Large intestine (tissue), 3 donors: Measurements from ENCODE around the gene C1QL4. TPM values are rescaled to one million over a fixed set of nuclear protein-coding genes. Genes with fewer than 3 reads are reported as not detected.
A peak's percentile ranks its signal among the peaks of the same experiment; 100 is the strongest.

Experiments
- DNase-seq, 2 donors: peaks; one replicate each; pipeline versions ENCODE4 v3.0.0 to v3.0.0-alpha.2; 2013
- H3K27ac ChIP-seq: one replicate; pipeline ENCODE4 v1.5.1; 2013; ENCODE audit warnings: low read length
- H3K27me3 ChIP-seq: 2 replicates; pipeline ENCODE4 v1.6.1; 2013; ENCODE audit warnings: low read length; ENCODE audit not compliant: control insufficient read depth, insufficient read depth
- H3K36me3 ChIP-seq: 2 replicates; pipeline ENCODE4 v1.6.1; 2013; ENCODE audit warnings: low read length; ENCODE audit not compliant: control insufficient read depth, insufficient read depth
- H3K4me1 ChIP-seq: one replicate; pipeline ENCODE4 v1.6.1; 2013; ENCODE audit warnings: low read length; ENCODE audit not compliant: control insufficient read depth, insufficient read depth
- H3K4me3 ChIP-seq: one replicate; pipeline ENCODE4 v1.5.1; 2013; ENCODE audit warnings: low read length
- H3K9me3 ChIP-seq: one replicate; pipeline ENCODE4 v1.6.1; 2013; ENCODE audit warnings: mild to moderate bottlenecking, low read depth, low read length, moderate library complexity; ENCODE audit not compliant: control insufficient read depth
- WGBS: methylation state at CpG from one replicate; pipeline ENCODE4 v1.1.5; 2013; ENCODE audit warnings: low lambda C conversion rate; ENCODE audit not compliant: insufficient coverage; 5-methylcytosine and 5-hydroxymethylcytosine counted together
- polyA plus RNA-seq: library from polyadenylated mRNA; unstranded; fragments of 120-200 nt; gene quantifications from one replicate; pipeline ENCODE4 v1.2.1, GENCODE V29; 2013

C1QL4 gene
- polyA plus RNA-seq, 1 donor = 0.01 TPM

- Histone ChIP-seq H3K4me1 (peaks cover 10% of the 10 kb centered on the region), H3K27me3 (peaks cover 49% of the 10 kb centered on the region), H3K4me3 (no peak overlapping the region), H3K9me3 (peaks cover 5% of the 10 kb centered on the region), H3K36me3 (no peaks in the 10 kb centered on the region), H3K27ac (no peak overlapping the region)
- 53% methylated on average over 4 of the region's 4 CpGs for WGBS
- no peak for DNase-seq
Observed at GRCh38 chr12:49301760-49302159, 35.2 kb downstream of the C1QL4 start.

- WGBS = 29% methylated on average over 1 of the region's 6 CpGs
- Histone ChIP-seq H3K4me3 (no peak overlapping the region), H3K27ac (no peak overlapping the region), H3K9me3 (peaks cover 20% of the 10 kb centered on the region), H3K36me3 (no peaks in the 10 kb centered on the region), H3K4me1 (peaks cover 18% of the 10 kb centered on the region), H3K27me3 (peaks cover 71% of the 10 kb centered on the region)
- DNase-seq = no peak
Observed at GRCh38 chr12:49298160-49298559, 38.8 kb downstream of the C1QL4 start.

GRCh38 chr12:49297695-49298060 lies 39.3 kb downstream of the C1QL4 start:
- WGBS = no CpG with 5 or more reads among the region's 8 CpGs
- H3K27me3 ChIP-seq = peaks cover 71% of the 10 kb centered on the region

GRCh38 chr12:49296836-49297694 lies 39.9 kb downstream of the C1QL4 start:
- H3K36me3 ChIP-seq = no peaks in the 10 kb centered on the region
- peaks cover 20% of the 10 kb centered on the region for H3K9me3 ChIP-seq
- 0% methylated on average over 5 of the region's 77 CpGs for WGBS
- no peak overlapping the region for H3K27ac ChIP-seq
- DNase-seq = peak; percentile 23 to 54
- peak overlapping the region; percentile 32 for H3K4me3 ChIP-seq
- H3K27me3 ChIP-seq = peaks cover 71% of the 10 kb centered on the region
- peaks cover 18% of the 10 kb centered on the region for H3K4me1 ChIP-seq

More at GRCh38 chr12:49297695-49298060, 39.3 kb downstream of the C1QL4 start:
- peaks cover 20% of the 10 kb centered on the region for H3K9me3 ChIP-seq
- DNase-seq = no peak
- H3K27ac ChIP-seq = no peak overlapping the region
- no peaks in the 10 kb centered on the region for H3K36me3 ChIP-seq
- H3K4me3 ChIP-seq = no peak overlapping the region
- H3K4me1 ChIP-seq = peaks cover 18% of the 10 kb centered on the region

- Histone ChIP-seq H3K4me1 (peaks cover 18% of the 10 kb centered on the region), H3K9me3 (peaks cover 20% of the 10 kb centered on the region), H3K27me3 (peaks cover 71% of the 10 kb centered on the region), H3K36me3 (no peaks in the 10 kb centered on the region), H3K27ac (no peak overlapping the region), H3K4me3 (peak overlapping the region; percentile 32)
- no CpG with 5 or more reads among the region's 54 CpGs for WGBS
- peak; percentile 44 to 57 for DNase-seq
Observed at GRCh38 chr12:49296034-49296835, 40.8 kb downstream of the C1QL4 start.

- peaks cover 20% of the 10 kb centered on the region for H3K9me3 ChIP-seq
- peak within 1 kb of the TSS; percentile 24 for H3K4me3 ChIP-seq
- H3K27me3 ChIP-seq = peaks cover 76% of the 10 kb centered on the region
- H3K36me3 ChIP-seq = no peaks in the 10 kb centered on the region
- WGBS = no CpG with 5 or more reads among the region's 82 CpGs
- peak within 1 kb of the TSS; percentile 24 for H3K27ac ChIP-seq
- peak in 1 of 2 donors; percentile 34 for DNase-seq
- peaks cover 18% of the 10 kb centered on the region for H3K4me1 ChIP-seq
Observed at GRCh38 chr12:49295082-49295936, 41.7 kb downstream of the C1QL4 start, which contains the start of gene PRPH. TSS of gene PRPH (plus strand) at chr12:49295147. CDS start at chr12:49295201, 54 bp downstream.

- WGBS = no CpG with 5 or more reads among the region's 5 CpGs
- H3K9me3 ChIP-seq = peaks cover 20% of the 10 kb centered on the region
- peak overlapping the region; percentile 24 for H3K27ac ChIP-seq
- H3K4me3 ChIP-seq = no peak overlapping the region
- no peaks in the 10 kb centered on the region for H3K36me3 ChIP-seq
- H3K4me1 ChIP-seq = peaks cover 18% of the 10 kb centered on the region
- peak in 1 of 2 donors; percentile 24 for DNase-seq
- H3K27me3 ChIP-seq = peaks cover 76% of the 10 kb centered on the region
Observed at GRCh38 chr12:49294804-49295081, 42.2 kb downstream of the C1QL4 start.

GRCh38 chr12:49294086-49294803 lies 42.7 kb downstream of the C1QL4 start:
- H3K4me3 ChIP-seq = no peak overlapping the region
- H3K36me3 ChIP-seq = no peaks in the 10 kb centered on the region
- H3K4me1 ChIP-seq = peaks cover 18% of the 10 kb centered on the region
- peak overlapping the region; percentile 24 for H3K27ac ChIP-seq
- H3K9me3 ChIP-seq = peaks cover 20% of the 10 kb centered on the region
- no peak for DNase-seq
- no CpG with 5 or more reads among the region's 8 CpGs for WGBS
- H3K27me3 ChIP-seq = peaks cover 76% of the 10 kb centered on the region

- Histone ChIP-seq H3K4me1 (peaks cover 18% of the 10 kb centered on the region), H3K4me3 (no peak overlapping the region), H3K9me3 (peaks cover 20% of the 10 kb centered on the region), H3K27me3 (peaks cover 68% of the 10 kb centered on the region), H3K36me3 (no peaks in the 10 kb centered on the region), H3K27ac (peak overlapping the region; percentile 20)
- 0% methylated on average over 2 of the region's 18 CpGs for WGBS
- peak; percentile 31 to 37 for DNase-seq
Observed at GRCh38 chr12:49293056-49293956, 43.7 kb downstream of the C1QL4 start.
